Activated CD8-positive, alpha-beta memory T cell treated with anti-CD3 and anti-CD28 coated beads for 48 hours (primary cell): ENCODE measurements around the gene ADCY2.

Source experiments
- DNase-seq, 3 experiments: peaks; one replicate each; pipeline ENCODE4 v3.0.0-alpha.2; 2020; ENCODE audit warnings: low read depth in 2 of 3, low spot score in 2 of 3

ADCY2 gene

GRCh38 chr5:7586480-7586879 is 190.5 kb downstream of the ADCY2 start:
- no peak for DNase-seq

- DNase-seq, result no peak
These were observed 193.9 kb downstream of the ADCY2 start for GRCh38 chr5:7589800-7590199.

- DNase-seq, result no peak
These were observed 197.0 kb downstream of the ADCY2 start for GRCh38 chr5:7592910-7593309.

GRCh38 chr5:7597059-7597642 is 201.2 kb downstream of the ADCY2 start:
- DNase-seq, result no peak

- DNase-seq, result no peak
These were observed 211.0 kb downstream of the ADCY2 start for GRCh38 chr5:7606840-7607465.

- no peak for DNase-seq
These were observed 212.8 kb downstream of the ADCY2 start for GRCh38 chr5:7608772-7609171.

- no peak for DNase-seq
These were observed 213.8 kb downstream of the ADCY2 start for GRCh38 chr5:7609726-7610125.

- no peak for DNase-seq
These were observed 214.7 kb downstream of the ADCY2 start for GRCh38 chr5:7610531-7611177.

- DNase-seq, result no peak
These were observed 215.6 kb downstream of the ADCY2 start for GRCh38 chr5:7611518-7611917.

GRCh38 chr5:7615566-7616061 is 219.7 kb downstream of the ADCY2 start:
- no peak for DNase-seq

- DNase-seq, result no peak
These were observed 221.0 kb downstream of the ADCY2 start for GRCh38 chr5:7616897-7617296.

- DNase-seq, result no peak
These were observed 226.6 kb downstream of the ADCY2 start for GRCh38 chr5:7622498-7622897.

GRCh38 chr5:7625740-7626139 is 229.8 kb downstream of the ADCY2 start:
- no peak for DNase-seq

- no peak for DNase-seq
These were observed 232.3 kb downstream of the ADCY2 start for GRCh38 chr5:7628248-7628647.

- no peak for DNase-seq
These were observed 232.9 kb downstream of the ADCY2 start for GRCh38 chr5:7628820-7629219.

GRCh38 chr5:7629561-7629960 is 233.6 kb downstream of the ADCY2 start:
- no peak for DNase-seq

- no peak for DNase-seq
These were observed 238.9 kb downstream of the ADCY2 start for GRCh38 chr5:7634837-7635236.

- no peak for DNase-seq
These were observed 242.5 kb downstream of the ADCY2 start for GRCh38 chr5:7638456-7638855.

- no peak for DNase-seq
These were observed 246.1 kb downstream of the ADCY2 start for GRCh38 chr5:7642029-7642428.

GRCh38 chr5:7644723-7645122 is 248.8 kb downstream of the ADCY2 start:
- DNase-seq, result no peak

GRCh38 chr5:7650755-7651154 is 254.8 kb downstream of the ADCY2 start:
- DNase-seq, result no peak

GRCh38 chr5:7653046-7653445 is 257.1 kb downstream of the ADCY2 start:
- no peak for DNase-seq

GRCh38 chr5:7657153-7657552 is 261.2 kb downstream of the ADCY2 start:
- DNase-seq, result no peak
